H1 (cell line): ENCODE results near the gene KCNS3. TPM values are rescaled to one million over a fixed set of nuclear protein-coding genes. Genes with fewer than 3 reads are reported as not detected.

Source experiments
- CTCF ChIA-PET: fragments of 300-600 bp; sonication (Branson Sonifier 250); formaldehyde crosslinking; loops from one replicate; lab custom pipeline; 2021; ENCODE audit not compliant: partially characterized antibody; lab: Charles Lee
- POLR2A ChIA-PET: fragments of 300-600 bp; sonication (Branson Sonifier 250); formaldehyde crosslinking; loops from one replicate; lab custom pipeline; 2021; ENCODE audit warnings: inconsistent platforms; ENCODE audit not compliant: partially characterized antibody; lab: Charles Lee
- DNase-seq, 2 experiments: peaks; one replicate each; pipeline versions ENCODE4 v3.0.0 to v3.0.0-alpha.2; 2010 to 2022; ENCODE audit warnings: low spot score in 2 of 2, low read depth in 1 of 2, mixed read lengths in 1 of 2
- FAIRE-seq: peaks from 2 replicates; lab custom pipeline; 2011; peaks lifted over from hg19 to GRCh38; lab: Jason Lieb, UNC
- H2AFZ ChIP-seq: 2 replicates; pipeline ENCODE4 v1.8.1; 2012; ENCODE audit warnings: low read length, inconsistent platforms
- H2AK5ac ChIP-seq: 2 replicates; pipeline ENCODE4 v1.6.1; 2013; ENCODE audit warnings: low read depth, low read length
- H2BK120ac ChIP-seq: replicated peaks from 2 replicates; pipeline ENCODE3; 2013; ENCODE audit warnings: low read depth, low read length, inconsistent platforms
- H2BK12ac ChIP-seq: 2 replicates; pipeline ENCODE4 v1.6.1; 2013; ENCODE audit warnings: low read depth, low read length
- H2BK15ac ChIP-seq: 2 replicates; pipeline ENCODE4 v1.6.1; 2013; ENCODE audit warnings: low read length
- H2BK20ac ChIP-seq: 2 replicates; pipeline ENCODE4 v1.6.1; 2013; ENCODE audit warnings: low read length
- H2BK5ac ChIP-seq: 2 replicates; pipeline ENCODE4 v1.6.1; 2013; ENCODE audit warnings: low read depth, low read length
- H3K14ac ChIP-seq: 2 replicates; pipeline ENCODE4 v1.6.1; 2013; ENCODE audit warnings: inconsistent platforms; ENCODE audit not compliant: insufficient read length
- H3K18ac ChIP-seq: 2 replicates; pipeline ENCODE4 v1.6.1; 2013; ENCODE audit warnings: low read length; ENCODE audit errors: extremely low read depth
- H3K23ac ChIP-seq: 2 replicates; pipeline ENCODE4 v1.6.1; 2013; ENCODE audit warnings: inconsistent platforms; ENCODE audit not compliant: insufficient read length
- H3K23me2 ChIP-seq: 2 replicates; pipeline ENCODE4 v1.6.1; 2013; ENCODE audit warnings: low read depth, low read length
- H3K27ac ChIP-seq: 2 replicates; pipeline ENCODE4 v1.6.1; 2011; ENCODE audit warnings: low read depth, low read length, inconsistent platforms
- H3K27me3 ChIP-seq, 4 experiments: replicated peaks in 1 of 4; 1 replicate in 1 of 4; 2 replicates in 3 of 4; pipeline versions ENCODE4 v1.6.1 to v1.8.1; 2011 to 2013; ENCODE audit warnings: low read length in 3 of 4, mild to moderate bottlenecking in 3 of 4, inconsistent platforms in 2 of 4, mixed read lengths in 2 of 4, moderate library complexity in 1 of 4; ENCODE audit not compliant: control insufficient read depth in 3 of 4, insufficient read depth in 3 of 4; ENCODE audit errors: extremely low read depth in 1 of 4
- H3K36me3 ChIP-seq, 4 experiments: 2 replicates each; pipeline versions ENCODE4 v1.6.1 to v1.8.1; 2011 to 2013; ENCODE audit warnings: mild to moderate bottlenecking in 4 of 4, low read length in 3 of 4, moderate library complexity in 2 of 4, control low read depth in 1 of 4, inconsistent platforms in 1 of 4; ENCODE audit not compliant: insufficient read depth in 4 of 4, control insufficient read depth in 2 of 4
- H3K4ac ChIP-seq: replicated peaks from 2 replicates; pipeline ENCODE3; 2013; ENCODE audit warnings: low read length, low read depth, mixed read lengths, inconsistent platforms; ENCODE audit not compliant: insufficient read length
- H3K4me1 ChIP-seq, 4 experiments: replicated peaks in 1 of 4; 1 replicate in 1 of 4; 2 replicates in 3 of 4; pipeline versions ENCODE4 v1.6.1 to v1.8.1; 2011 to 2013; ENCODE audit warnings: low read length in 3 of 4, inconsistent platforms in 2 of 4, mixed read lengths in 1 of 4; ENCODE audit not compliant: insufficient read depth in 4 of 4, control insufficient read depth in 3 of 4
- H3K4me2 ChIP-seq, 2 experiments: 2 replicates each; pipeline versions ENCODE4 v1.6.1 to v1.8.1; 2011 to 2013; ENCODE audit warnings: low read depth in 2 of 2, low read length in 2 of 2, control low read depth in 1 of 2, inconsistent platforms in 1 of 2, mild to moderate bottlenecking in 1 of 2; ENCODE audit not compliant: insufficient read depth in 1 of 2
- H3K4me3 ChIP-seq, 4 experiments: fragments of 200-600, 300-600 bp in 1 of 4; sonication (generic), shearing (Covaris generic), sonication (Bioruptor Twin) in 1 of 4; 2 replicates each; pipeline versions ENCODE4 v1.5.1 to v1.8.1; 2011 to 2016; ENCODE audit warnings: low read length in 4 of 4, low read depth in 3 of 4, control low read depth in 2 of 4, inconsistent platforms in 2 of 4, mild to moderate bottlenecking in 2 of 4, mixed read lengths in 1 of 4, moderate library complexity in 1 of 4; ENCODE audit not compliant: insufficient read depth in 2 of 4; ENCODE audit errors: extremely low read depth in 1 of 4
- H3K56ac ChIP-seq: replicated peaks from 2 replicates; pipeline ENCODE3; 2013; ENCODE audit warnings: low read depth, mild to moderate bottlenecking, mixed read lengths, low read length, inconsistent platforms; ENCODE audit not compliant: insufficient read length
- H3K79me1 ChIP-seq: 2 replicates; pipeline ENCODE4 v1.6.1; 2013; ENCODE audit warnings: low read depth, low read length, control low read depth
- H3K79me2 ChIP-seq, 2 experiments: 2 replicates each; pipeline versions ENCODE4 v1.6.1 to v1.8.1; 2012 to 2013; ENCODE audit warnings: low read length in 2 of 2, mild to moderate bottlenecking in 2 of 2, inconsistent platforms in 1 of 2; ENCODE audit not compliant: insufficient read depth in 2 of 2, control insufficient read depth in 1 of 2
- H3K9ac ChIP-seq, 4 experiments: replicated peaks in 1 of 4; 1 replicate in 1 of 4; 2 replicates in 3 of 4; pipeline versions ENCODE4 v1.6.1 to v1.8.1; 2011 to 2013; ENCODE audit warnings: low read depth in 3 of 4, low read length in 3 of 4, control low read depth in 2 of 4, mild to moderate bottlenecking in 2 of 4, moderate library complexity in 2 of 4, inconsistent platforms in 1 of 4; ENCODE audit errors: extremely low read depth in 1 of 4
- H3K9me3 ChIP-seq, 2 experiments: 2 replicates each; pipeline versions ENCODE4 v1.6.1 to v1.8.1; 2012 to 2013; ENCODE audit warnings: mild to moderate bottlenecking in 2 of 2, moderate library complexity in 2 of 2, control low read depth in 1 of 2, inconsistent platforms in 1 of 2, low read depth in 1 of 2, low read length in 1 of 2, mixed read lengths in 1 of 2; ENCODE audit not compliant: insufficient read depth in 2 of 2
- H4K20me1 ChIP-seq, 2 experiments: replicated peaks in 1 of 2; 2 replicates each; pipeline versions ENCODE3 to v1.8.1; 2011 to 2013; ENCODE audit warnings: inconsistent platforms in 2 of 2, low read length in 2 of 2, mild to moderate bottlenecking in 1 of 2; ENCODE audit not compliant: insufficient read depth in 2 of 2, control insufficient read depth in 1 of 2
- H4K5ac ChIP-seq: 2 replicates; pipeline ENCODE4 v1.6.1; 2013; ENCODE audit warnings: low read length, low read depth, mixed read lengths, inconsistent platforms; ENCODE audit not compliant: insufficient read length
- H4K8ac ChIP-seq: 2 replicates; pipeline ENCODE4 v1.8.0; 2013; ENCODE audit warnings: mild to moderate bottlenecking, moderate library complexity, low read length, inconsistent platforms; ENCODE audit not compliant: insufficient read depth; ENCODE audit errors: extremely low read depth
- H4K91ac ChIP-seq: replicated peaks from 2 replicates; pipeline ENCODE3; 2013; ENCODE audit warnings: low read length, mixed read lengths, inconsistent platforms; ENCODE audit not compliant: insufficient read length
- CEBPB ChIP-seq: IDR thresholded peaks from 2 replicates; pipeline ENCODE4 v1.6.1; 2012; ENCODE audit warnings: low read depth, low read length
- FOSL1 ChIP-seq: IDR thresholded peaks from 2 replicates; pipeline ENCODE4 v1.6.1; 2011; ENCODE audit warnings: mild to moderate bottlenecking, low read depth, low read length, moderate library complexity; ENCODE audit not compliant: insufficient read depth
- HDAC2 ChIP-seq, 2 experiments: fragments of 300-600 bp in 1 of 2; sonication (generic) in 1 of 2; IDR thresholded peaks; 2 replicates each; pipeline ENCODE4 v1.6.1; 2011 to 2012; ENCODE audit warnings: low read depth in 2 of 2, low read length in 2 of 2, mild to moderate bottlenecking in 2 of 2, moderate library complexity in 2 of 2, borderline replicate concordance in 1 of 2, inconsistent platforms in 1 of 2
- JUND ChIP-seq: IDR thresholded peaks from 2 replicates; pipeline ENCODE4 v1.6.1; 2011; ENCODE audit warnings: mild to moderate bottlenecking, improper control_type of control experiment, low read length
- KDM5A ChIP-seq: fragments of 200-600 bp; IDR thresholded peaks from 2 replicates; pipeline ENCODE4 v1.7.1; 2012; ENCODE audit warnings: mild to moderate bottlenecking, low read length, inconsistent platforms, mixed read lengths
- NRF1 ChIP-seq: IDR thresholded peaks from 2 replicates; pipeline ENCODE4 v1.6.1; 2011; ENCODE audit warnings: mild to moderate bottlenecking, low read depth, low read length, improper control_type of control experiment
- SIN3A ChIP-seq, 2 experiments: IDR thresholded peaks in 1 of 2; conservative IDR thresholded peaks in 1 of 2; 2 replicates each; pipeline ENCODE4 v1.6.1; 2011 to 2012; ENCODE audit warnings: low read length in 2 of 2, improper control_type of control experiment in 1 of 2, low read depth in 1 of 2, mild to moderate bottlenecking in 1 of 2
- SIRT6 ChIP-seq: IDR thresholded peaks from one replicate; pipeline ENCODE4 v1.7.1; 2012; ENCODE audit warnings: low read length, inconsistent platforms
- TCF12 ChIP-seq: IDR thresholded peaks from 2 replicates; pipeline ENCODE4 v1.6.1; 2011; ENCODE audit warnings: low read depth, mild to moderate bottlenecking, low read length
- USF2 ChIP-seq: IDR thresholded peaks from 2 replicates; pipeline ENCODE4 v1.6.1; 2011; ENCODE audit warnings: low read length, improper control_type of control experiment
- WGBS, 2 experiments: shearing (Covaris generic) in 1 of 2; methylation state at CpG; one replicate each; pipeline versions ENCODE4 v1.1.6 to v1.1.7; 2013 to 2015; ENCODE audit warnings: low lambda C conversion rate in 2 of 2, mixed read lengths in 2 of 2, inconsistent platforms in 1 of 2, low coverage in 1 of 2, missing lambda C conversion rate in 1 of 2; ENCODE audit not compliant: insufficient replicate concordance in 2 of 2, insufficient coverage in 1 of 2, insufficient read length in 1 of 2; ENCODE audit errors: extremely low coverage in 1 of 2, missing lambda C conversion rate in 1 of 2; 5-methylcytosine and 5-hydroxymethylcytosine counted together
- polyA plus RNA-seq, 7 experiments: library from polyadenylated mRNA; depleted of rRNA in 3 of 7; stranded (reverse) in 5 of 7; unstranded in 2 of 7; fragments of >200 nt in 5 of 7; fragments of 200-250 nt in 2 of 7; gene quantifications; 1 replicate in 5 of 7; 2 replicates in 1 of 7; 4 replicates in 1 of 7; pipeline versions ENCODE4 v1.2.1 to v1.2.3, GENCODE V29; 2011 to 2013; ENCODE audit warnings: missing spikeins in 2 of 7, mixed read lengths in 2 of 7
- total RNA-seq: library from RNA; stranded (reverse); fragmentation: NEBNext Ultra II Directional; extraction: Animal tissue kit (Norgen Biotek cat#: 25700); gene quantifications from 2 replicates; pipeline ENCODE4 v1.2.1, GENCODE V29; 2021
- TF ChIP-seq, protein P1 (sequence below): IDR thresholded peaks from 2 replicates; pipeline ENCODE4 v1.6.1; 2012; ENCODE audit warnings: inconsistent platforms

The KCNS3 gene
- total and polyA plus RNA-seq, 2 of the 8 experiments (the other 6 are each of a cell fraction or from before 2014, with no cell fraction given) = 22.7 to 23.0 TPM

GRCh38 chr2:17847236-17847635 is 31.2 kb upstream of the KCNS3 start:
- no peaks in the 10 kb centered on the region for H3K36me3 ChIP-seq
- 83% methylated on average over 2 of the region's 2 CpGs; no CpG with 5 or more reads in 1 of the 2 experiments for WGBS, 2 experiments
- H2BK120ac ChIP-seq = no peak overlapping the region
- POLR2A ChIA-PET = interaction anchor here (0.9 kb wide), 1 partner anchor 93 kb away, joined by 4 read pairs; the partner anchor contains the start of genes GEN1 and SMC6
- H2BK20ac ChIP-seq = no peak overlapping the region
- no peaks in the 10 kb centered on the region for H3K9me3 ChIP-seq
- H3K4ac ChIP-seq = no peak overlapping the region
- no peak overlapping the region for H4K8ac ChIP-seq
- no peak overlapping the region for H2BK12ac ChIP-seq
- no peak overlapping the region for H2BK15ac ChIP-seq
- H2AK5ac ChIP-seq = no peak overlapping the region
- no peak for TF ChIP-seq TCF12
- TF ChIP-seq SIRT6 = no peak
- TF ChIP-seq SIN3A (conservative IDR thresholded peaks at IDR 0.05 in 1 of 2, IDR thresholded peaks at IDR 0.05 in 1 of 2; ENCODE audit: low read depth in 1 of 2, low read length in 2 of 2) = no peak
- no peak for TF ChIP-seq KDM5A
- no peak for TF ChIP-seq HDAC2 (IDR thresholded peaks at IDR 0.05; ENCODE audit: borderline replicate concordance in 1 of 2, low read depth in 2 of 2, low read length in 2 of 2)
- TF ChIP-seq FOSL1 = no peak
- no peak for TF ChIP-seq NRF1
- TF ChIP-seq USF2 = no peak
- TF ChIP-seq, protein P1, sequence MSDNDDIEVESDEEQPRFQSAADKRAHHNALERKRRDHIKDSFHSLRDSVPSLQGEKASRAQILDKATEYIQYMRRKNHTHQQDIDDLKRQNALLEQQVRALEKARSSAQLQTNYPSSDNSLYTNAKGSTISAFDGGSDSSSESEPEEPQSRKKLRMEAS = no peak
- TF ChIP-seq JUND = no peak
- TF ChIP-seq CEBPB = no peak
- no peak overlapping the region for H4K5ac ChIP-seq
- H4K20me1 ChIP-seq = no peaks in the 10 kb centered on the region
- no peak overlapping the region for H2AFZ ChIP-seq
- no peak overlapping the region for H3K4me2 ChIP-seq
- H4K91ac ChIP-seq = no peak overlapping the region
- DNase-seq (no peak), FAIRE-seq (no peak)
- no peaks in the 10 kb centered on the region for H3K27me3 ChIP-seq
- no peaks in the 10 kb centered on the region for H3K79me1 ChIP-seq
- CTCF ChIA-PET = interaction anchor here (0.6 to 8.2 kb wide), 6 partner anchors 9 to 331 kb away, joined by 3 to 60 read pairs (median 3); no protein-coding TSS in a partner anchor
- H2BK5ac ChIP-seq = no peak overlapping the region
- H3K4me1 ChIP-seq = no peaks in the 10 kb centered on the region
- no peak overlapping the region for H3K4me3 ChIP-seq
- H3K14ac ChIP-seq = no peak overlapping the region
- no peak overlapping the region for H3K23ac ChIP-seq
- H3K18ac ChIP-seq = no peak overlapping the region
- H3K23me2 ChIP-seq = no peaks in the 10 kb centered on the region
- no peak overlapping the region for H3K56ac ChIP-seq
- H3K79me2 ChIP-seq = no peaks in the 10 kb centered on the region
- H3K9ac ChIP-seq = no peak overlapping the region
- no peak overlapping the region for H3K27ac ChIP-seq
